GM21528 (cell line): ENCODE results near the gene BSG.
"Not testable (repeated sequence)": the region's sequence is repeated elsewhere in the genome, so short reads cannot be mapped to it uniquely, and the experiment has no call there.

Experiments used
- ATAC-seq: cut with Tn5 transposase; IDR thresholded peaks from one replicate; pipeline ENCODE4 v1.9.1; 2021; ENCODE audit warnings: mild to moderate bottlenecking, moderate library complexity; ENCODE audit not compliant: unreplicated experiment, low FRiP score

BSG gene

DNA sequence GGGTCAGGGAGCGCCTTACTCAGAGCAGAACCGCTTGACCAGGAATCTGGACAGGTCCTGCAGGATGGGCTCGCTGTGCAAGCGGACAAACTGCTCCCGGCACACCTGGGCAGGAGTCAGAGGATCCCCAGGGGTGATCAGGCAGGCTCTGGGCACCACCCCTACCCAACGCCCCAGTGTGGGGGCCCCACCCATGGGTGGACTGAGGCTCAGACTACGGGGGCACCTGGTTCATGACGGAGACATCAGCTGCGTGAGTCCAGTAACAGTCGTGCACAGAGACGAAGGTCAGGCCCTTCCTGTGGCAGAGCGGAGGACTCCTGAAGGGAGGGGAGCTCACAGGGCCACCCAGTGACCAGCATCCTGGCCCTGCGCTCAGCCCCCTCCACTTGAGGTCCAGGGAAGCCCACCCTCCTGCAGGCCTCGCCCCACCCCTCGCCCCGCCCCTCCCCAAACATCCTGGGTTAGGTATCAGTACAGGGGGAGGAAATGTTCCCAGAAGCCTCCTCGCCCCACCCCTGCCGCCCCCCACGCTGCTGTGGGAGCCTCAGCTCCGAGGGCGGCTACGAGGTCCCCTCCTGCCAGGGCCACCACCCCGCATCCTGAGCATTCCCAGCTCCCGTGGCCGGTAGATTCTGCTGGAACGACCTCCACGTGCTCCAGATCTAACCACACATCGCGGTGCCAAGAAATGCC lies 45.3 kb downstream of the BSG start:
- no peak for ATAC-seq

DNA sequence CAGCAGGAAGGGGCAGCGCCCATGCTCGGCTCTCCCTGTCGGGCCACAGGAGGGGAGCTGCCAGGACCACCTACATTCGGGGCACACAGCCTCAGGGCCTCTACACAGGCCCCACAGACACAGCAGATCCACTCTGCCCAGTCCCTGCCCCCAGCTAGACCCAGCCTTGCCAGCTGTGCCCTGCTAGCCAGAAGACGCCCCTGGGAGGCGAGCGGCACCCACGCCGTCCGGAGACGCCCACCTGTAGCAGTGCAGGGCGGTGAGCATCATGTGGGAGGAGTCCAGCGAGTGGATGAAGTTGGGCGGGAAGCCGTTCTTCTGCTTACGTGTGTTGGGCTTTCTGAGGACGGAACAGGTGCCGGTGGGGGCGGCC lies 45.8 kb downstream of the BSG start:
- no peak for ATAC-seq

DNA sequence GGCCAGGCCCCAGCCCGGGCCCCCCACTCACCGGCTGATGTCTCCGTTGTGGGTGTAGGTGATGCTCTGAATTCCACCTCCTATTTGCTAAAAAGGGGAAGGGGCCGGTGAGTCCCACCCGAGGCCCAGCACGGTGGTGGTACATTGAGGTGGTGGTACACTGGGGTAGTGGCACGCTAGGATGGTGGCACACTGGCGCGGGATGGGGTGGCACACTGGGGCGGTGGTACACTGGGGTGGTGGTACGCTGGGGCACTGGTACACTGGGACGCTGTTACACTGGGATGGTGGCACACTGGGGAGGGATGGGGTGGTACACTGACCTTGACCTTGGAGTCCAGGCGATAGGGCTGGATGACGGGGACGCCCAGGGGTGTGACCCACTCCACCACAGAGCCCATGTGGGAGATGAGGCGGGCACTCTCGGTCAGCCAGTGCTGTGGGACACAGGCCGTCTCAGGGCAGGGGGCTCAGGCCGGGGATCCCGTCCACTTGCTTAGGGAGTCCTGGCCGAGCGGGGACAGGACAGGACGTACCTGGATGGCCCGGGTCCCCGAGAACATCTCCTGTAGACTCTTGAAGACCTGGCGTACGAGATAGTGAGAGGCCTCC lies 46.4 kb downstream of the BSG start:
- ATAC-seq = no peak

DNA sequence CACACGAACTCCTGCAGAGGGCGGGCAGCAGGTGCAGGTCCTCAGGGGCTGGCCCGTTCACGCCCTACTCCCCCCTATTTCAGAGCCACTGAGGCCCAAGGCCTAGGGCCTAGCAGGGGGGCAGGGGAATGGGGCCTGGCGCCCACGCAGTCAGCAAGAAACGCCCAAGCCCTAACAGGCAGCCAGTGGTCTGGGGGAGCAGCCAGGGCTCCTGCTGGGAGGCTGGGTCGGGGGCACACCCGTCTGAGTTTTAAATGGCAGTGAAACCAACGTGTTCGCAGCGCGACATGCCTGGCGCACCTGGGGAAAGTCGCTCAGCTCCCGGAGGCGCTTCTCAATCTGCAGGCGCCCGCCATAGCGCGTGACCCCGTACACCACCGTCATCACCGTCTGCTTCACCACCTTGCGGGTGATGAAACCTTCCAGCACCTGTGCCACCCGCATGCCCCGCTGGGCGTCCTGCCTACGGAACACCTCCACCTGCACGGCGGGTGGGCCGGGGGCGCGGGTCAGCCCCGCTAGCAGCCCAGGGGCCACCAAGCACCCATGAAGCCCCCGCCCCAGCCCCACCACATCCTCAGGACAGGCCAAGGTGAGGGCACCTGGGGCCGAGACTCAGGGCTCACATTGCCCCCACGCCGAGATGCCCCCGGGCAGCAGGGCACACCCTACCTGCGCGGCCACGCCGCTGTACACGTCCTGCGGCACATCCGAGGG lies 47.0 kb downstream of the BSG start:
- no peak for ATAC-seq

DNA sequence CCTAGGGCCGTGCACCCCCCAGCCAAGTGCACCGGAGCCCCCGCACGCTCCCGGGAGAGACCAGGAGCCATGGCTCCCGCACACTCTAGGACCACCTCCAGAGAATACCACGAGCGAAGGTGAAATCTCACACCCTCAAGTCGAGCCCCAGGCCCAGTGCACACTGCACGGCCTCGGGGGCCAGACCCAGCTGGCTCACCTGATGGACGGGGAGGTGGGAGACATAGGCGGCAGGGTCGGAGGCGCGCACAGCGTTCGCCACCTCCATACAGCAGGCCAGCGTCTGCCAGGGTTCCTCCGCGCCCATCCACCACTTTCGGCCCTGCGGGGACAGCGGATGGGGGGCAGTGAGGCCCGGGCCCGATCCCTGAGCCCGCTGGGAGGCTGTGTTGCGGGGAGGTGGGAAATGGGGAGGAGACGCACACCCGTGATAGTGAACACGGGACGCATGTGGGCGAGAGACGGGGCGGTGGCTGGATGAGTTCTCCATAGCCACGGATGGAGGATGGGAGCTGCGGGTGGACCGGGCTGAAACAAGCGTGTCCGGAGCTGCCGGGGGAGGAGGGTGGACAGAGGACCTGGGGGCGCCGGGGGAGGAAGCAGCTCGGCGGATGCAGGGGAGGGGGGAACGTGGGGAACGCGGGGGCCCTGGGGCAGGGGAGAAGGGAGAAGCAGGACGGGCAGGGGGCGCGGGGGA lies 47.9 kb downstream of the BSG start:
- ATAC-seq = no peak

DNA sequence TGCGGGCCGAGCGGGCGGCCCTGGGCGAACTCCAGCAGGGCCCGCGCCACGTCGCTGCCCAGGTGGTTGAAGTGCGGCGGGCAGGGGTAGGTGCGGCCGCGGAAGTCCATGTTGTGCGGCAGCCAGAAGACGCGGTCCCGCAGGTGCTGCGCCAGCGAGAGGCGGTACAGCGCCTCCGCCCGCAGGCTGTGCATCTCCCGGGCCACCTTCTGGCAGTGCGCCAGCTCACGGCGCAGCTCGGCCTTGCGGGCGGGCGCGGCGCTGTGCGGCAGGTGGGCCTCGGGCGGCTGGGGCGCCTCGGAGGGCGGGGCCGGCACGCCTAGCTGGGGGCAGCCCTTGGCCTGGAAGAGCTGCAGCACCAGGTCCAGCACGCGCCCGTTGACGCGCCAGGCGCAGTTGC lies 48.8 kb downstream of the BSG start:
- ATAC-seq = not testable (repeated sequence)

DNA sequence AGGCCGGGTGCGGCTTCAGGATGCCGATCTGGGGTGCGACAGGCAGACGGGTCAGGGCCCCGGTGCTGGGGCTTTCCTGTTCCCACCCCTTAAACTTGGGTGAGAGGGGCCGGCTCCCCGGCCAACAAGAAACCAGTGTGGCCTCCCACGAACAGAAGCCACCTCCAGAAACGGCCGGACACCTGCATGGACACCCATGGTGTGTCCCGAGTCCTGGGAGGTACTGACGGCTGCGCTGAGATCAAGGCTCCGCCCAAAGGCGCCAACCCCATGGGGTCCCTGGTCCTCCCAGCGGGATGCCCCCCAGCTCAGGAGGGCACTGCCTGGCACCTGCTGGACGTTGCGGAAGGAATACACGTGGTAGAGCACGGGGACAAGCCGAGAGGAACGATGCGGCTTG lies 49.4 kb downstream of the BSG start:
- no peak for ATAC-seq

DNA sequence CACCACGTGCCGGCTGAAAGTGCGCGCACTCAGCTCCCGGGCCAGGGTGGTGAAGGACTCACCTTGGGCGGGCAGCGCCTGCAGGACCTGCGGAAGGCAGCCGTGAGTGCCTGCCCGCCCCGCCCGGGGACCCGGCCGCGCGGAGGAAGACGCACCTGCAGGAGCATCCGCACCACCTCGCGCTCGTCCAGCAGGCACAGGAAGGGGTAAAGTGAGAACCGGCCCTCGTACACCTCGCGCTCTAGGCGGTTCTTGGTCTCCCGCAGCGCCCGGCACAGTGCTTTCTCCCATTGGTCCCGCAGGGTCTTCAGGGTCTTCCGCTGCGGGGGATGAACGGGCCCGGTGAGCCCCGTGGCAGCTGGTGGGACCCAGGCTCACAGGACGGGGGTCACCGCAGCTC lies 50.3 kb downstream of the BSG start:
- ATAC-seq = no peak

DNA sequence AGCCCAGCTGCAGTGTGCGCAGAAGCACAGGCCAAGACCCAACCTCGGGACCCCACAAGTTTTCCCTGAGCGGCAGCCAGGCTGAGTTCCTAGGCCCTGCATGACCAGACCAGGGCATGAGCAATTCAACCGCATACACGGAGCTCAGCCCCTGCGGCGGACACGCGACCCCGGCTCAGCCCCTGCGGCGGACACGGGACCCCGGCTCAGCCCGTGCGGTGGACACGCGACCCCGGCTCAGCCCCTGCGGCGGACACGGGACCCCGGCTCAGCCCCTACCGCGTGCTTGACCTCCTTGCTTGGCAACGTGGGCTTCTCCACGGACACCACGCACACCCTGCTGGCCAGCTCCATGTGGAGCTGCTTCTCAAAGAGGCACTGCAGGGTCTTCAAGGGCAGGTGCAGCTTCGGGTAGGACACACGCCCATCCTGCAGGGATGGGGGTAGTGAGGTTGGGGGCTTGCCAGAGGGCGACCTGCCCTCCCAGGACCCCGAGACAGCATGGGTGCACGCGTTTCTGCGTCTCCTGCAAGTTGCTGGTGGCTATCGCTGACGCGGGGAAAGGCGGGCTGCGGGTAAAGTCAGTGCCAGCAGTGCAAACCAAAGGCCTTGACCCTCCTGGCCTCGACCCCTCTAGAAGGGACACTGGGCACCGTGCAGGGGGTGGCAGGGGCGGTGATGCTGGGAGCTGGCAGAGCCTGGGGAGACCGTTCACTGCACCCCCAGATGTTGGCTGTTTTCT lies 51.0 kb downstream of the BSG start:
- no peak for ATAC-seq

DNA sequence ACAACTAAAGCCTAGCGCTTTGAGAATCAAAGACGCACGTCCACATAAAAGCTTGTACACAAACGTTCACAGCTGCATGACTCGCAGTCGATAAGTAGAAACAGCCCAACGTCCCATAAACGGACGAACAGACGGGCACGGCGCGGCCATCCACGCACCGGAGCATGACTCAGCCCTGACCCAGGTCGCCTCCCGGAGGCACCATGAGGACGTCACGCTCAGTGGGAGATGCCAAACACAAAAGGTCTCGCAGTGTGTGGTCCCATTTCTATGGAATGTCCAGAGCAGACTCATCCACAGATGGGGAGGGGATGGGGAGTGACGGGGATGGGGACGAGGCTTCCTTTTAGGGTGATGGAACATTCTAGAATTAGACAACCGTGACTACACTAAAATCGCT lies 51.6 kb downstream of the BSG start:
- no peak for ATAC-seq

DNA sequence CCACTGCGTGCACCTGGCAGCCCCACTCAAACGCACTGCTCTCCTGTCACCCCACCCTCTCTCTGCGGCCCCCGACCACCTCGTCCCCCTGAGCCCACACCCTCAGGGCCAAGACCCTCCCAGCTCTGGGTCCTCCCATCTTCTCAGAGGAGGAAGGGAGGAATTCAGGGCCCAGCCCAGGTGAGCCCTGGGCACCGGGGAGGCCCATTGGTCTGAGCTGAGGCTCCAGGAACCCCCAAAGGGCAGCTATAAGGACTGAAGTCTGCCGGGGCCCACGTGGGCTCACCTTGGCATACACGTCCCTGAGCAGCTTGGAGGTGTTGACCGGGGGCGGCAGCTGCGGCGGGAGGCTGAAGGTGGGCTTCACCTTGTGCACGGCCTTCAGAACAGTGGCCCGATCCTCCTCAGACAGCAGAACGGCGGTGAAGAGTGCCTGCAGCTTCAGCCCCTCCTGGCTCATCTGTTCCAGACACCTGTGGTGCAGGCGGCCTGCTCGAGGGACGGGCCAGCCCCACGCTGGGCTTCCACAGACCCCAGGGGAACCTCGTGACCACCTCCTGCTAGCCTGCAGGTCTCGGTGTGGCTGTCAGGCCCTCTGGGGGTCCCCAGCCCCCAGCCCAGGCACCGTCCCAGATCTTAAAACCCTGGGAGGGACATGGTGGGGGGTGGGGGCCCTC lies 52.2 kb downstream of the BSG start:
- no peak for ATAC-seq

DNA sequence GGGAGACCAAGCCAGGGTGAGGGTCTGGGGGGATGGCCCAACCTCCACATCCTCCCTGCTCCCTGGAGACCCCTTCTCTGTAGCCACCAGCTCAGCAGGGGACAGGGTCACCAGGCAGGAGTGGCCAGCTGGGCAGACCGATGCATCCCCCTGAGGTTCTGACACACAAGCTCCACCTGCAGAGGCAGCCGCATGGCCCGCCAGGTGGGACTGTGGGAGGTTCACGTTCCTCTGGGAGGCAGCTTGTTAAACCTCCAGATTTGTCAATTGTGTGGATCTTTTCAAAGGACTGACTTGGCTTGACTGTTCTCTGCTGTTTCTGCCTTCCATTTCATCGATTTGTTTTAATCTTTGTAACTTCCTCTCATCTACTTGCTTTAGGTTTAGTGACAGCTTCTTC lies 52.9 kb downstream of the BSG start:
- no peak for ATAC-seq

DNA sequence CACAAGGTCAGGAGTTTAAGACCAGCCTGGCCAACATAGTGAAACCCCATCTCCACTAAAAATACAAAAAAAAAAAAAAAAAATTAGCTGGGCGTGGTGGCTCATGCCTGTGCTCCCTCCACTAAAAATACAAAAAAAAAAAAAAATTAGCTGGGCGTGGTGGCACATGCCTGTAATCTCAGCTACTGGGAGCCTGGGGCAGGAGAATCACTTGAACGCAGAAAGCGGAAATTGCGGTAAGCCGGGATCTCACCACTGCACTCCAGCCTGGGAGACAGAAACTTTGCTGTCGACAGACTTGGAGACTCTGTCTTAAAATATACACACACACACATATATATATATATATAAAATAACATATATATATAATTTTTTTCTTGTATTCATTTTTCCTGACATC lies 54.2 kb downstream of the BSG start:
- ATAC-seq = not testable (repeated sequence)

DNA sequence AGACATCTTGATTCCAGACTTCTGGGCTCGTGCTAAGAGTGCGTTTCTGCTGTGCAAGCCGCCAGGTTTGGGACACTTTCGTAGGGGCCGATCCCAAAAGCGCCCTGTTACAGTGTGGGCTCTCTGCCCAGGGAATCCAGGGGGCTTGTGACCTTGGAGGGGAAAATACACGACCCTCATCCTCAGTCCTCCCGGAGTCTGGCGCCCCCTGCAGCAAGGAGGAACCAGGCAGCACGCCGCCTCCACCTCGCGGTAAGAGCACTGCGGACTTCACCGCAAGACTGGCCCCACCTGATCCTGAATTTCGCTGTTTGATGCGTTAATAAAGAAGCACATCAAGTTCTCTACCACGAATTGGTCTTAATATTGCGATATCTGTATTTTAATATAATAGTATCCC lies 55.8 kb downstream of the BSG start:
- no peak for ATAC-seq

DNA sequence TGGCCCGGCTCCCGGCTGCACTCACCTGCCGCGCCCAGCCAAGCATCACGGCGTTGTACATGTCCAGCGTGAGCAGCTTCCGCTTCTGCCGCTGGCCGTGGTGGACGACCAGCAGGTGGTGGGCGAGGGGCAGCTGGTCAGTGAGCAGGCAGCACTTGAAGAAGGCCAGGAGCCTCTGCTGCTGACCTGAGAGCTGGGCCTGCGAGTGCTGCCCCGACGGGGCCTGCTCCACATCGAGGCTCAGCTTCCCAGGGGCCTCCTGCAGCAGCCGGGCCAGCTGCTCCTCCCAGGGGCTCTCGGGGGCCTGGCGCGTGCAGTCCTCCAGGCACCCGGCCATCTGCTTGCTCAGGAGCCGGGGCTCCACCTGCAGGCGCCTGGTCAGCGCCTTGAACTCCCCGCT lies 57.1 kb downstream of the BSG start:
- ATAC-seq = not testable (repeated sequence)

DNA sequence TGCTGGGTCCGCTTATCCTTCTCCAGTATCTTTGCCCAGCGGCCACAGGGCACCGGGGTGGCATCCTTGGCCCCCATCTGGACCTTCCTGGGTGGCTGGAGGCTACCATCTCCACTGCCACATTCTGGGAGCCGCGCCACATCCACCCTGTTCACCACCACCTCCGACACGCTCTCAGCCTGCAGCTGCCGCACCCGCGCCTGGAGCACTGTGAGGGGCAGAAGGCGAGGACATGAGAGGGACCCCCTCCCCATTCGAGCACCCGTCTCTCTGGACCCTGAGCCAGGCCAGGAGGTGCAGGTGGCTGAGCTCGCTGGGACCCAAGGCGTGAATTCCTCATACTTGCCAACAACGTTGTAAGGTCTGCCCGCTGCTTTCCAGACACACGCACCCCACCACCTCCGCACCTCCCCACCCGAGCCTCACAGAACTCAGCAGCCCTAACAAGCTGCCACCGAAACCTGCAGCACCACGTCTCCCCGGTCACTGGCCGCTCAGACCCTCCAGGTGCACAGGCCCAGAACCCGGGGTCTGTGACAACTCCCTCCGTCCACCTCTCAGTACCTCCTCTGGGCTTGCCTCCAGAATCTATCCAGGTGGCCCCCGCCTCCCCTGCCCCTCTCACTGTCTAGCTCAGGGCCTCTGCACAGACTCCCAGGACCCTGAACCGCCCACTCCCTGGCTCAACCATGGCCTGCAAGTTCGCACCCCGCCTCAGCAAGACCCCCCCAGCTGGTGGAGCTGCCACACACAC lies 57.7 kb downstream of the BSG start:
- ATAC-seq = no peak

DNA sequence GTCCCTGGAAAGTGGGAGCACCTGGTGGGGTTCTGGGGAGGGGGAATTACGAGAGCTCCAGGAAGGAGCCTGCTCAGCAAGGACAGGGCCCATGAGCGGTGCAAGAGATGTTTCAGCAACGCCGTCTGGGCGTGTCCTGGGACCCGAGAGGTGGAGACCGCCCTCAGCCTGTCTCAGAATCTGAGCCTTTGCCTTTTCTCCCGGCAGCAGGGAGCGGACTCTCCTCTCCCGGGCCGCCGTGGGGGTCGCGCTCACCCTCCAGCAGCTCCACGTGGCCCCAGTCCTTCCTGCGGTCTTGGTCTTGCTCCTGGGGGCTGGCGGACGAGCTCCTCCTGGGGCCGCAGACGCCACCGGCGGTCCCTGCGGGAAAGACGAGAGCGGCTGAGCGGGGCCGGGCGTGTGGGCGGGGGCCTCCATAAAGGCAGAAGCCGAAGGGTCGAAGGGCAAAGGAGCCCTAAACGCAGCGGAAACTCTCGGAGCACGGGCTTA lies 60.2 kb downstream of the BSG start:
- peak; percentile 26 for ATAC-seq
